ENCODE measurements around the gene XIAP. TPM values are rescaled to one million over a fixed set of nuclear protein-coding genes. Genes with fewer than 3 reads are reported as not detected.

The XIAP gene
- total RNA-seq, 1 donor from 2014 or later = 53.1 TPM

DNA sequence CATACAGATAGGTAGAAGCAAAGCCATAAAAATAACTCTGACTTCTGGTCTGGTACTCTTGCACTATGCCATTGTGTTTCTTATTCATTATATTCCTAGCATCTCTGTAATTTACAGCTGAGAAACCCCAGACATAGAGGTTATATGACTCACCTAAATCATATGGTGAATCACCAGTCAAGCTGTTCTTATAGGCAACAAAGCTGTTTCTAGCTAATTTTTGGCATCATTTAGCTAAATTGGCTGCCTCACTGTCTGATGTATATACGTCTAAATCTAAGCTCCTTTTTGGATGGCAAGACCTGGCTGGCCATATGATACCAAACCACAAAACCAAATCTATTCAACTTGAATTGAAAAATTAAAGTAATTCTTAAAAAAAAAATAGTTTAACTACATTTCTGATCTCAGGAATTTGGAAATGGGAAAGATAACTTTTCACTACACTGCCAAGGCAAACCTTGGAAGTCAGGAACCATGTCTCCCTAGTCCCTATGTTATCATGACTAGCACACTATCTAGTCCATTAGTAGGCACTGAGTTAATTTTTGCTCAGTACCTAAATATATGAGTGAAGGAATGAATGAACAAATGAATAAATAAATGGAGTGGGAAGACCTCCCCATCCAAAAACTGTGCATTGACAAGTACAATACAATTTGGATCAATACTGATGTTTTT, 60.4 kb downstream of the XIAP start:
- no peak overlapping the region for H3K9ac ChIP-seq (ENCODE audit: low read length)
- no peaks in the 10 kb centered on the region for H3K27me3 ChIP-seq (ENCODE audit: insufficient read depth, low read length)
- H3K4me2 ChIP-seq (ENCODE audit: low read length) = peak overlapping the region; percentile 11
- no peaks in the 10 kb centered on the region for H3K9me3 ChIP-seq (ENCODE audit: insufficient read depth, low read depth, low read length)
- no peak overlapping the region for H3K4me3 Mint-ChIP-seq (ENCODE audit: unreplicated experiment)
- no peaks in the 10 kb centered on the region for H3K9me3 Mint-ChIP-seq (ENCODE audit: unreplicated experiment)
- H3K27me3 Mint-ChIP-seq (ENCODE audit: low read depth, unreplicated experiment) = no peaks in the 10 kb centered on the region
- DNase-seq (ENCODE audit: low read depth) = peak; percentile 91
- TF ChIP-seq EZH2 (IDR thresholded peaks at IDR 0.05; ENCODE audit: insufficient read depth, low read length) (no peak), CTCF (IDR thresholded peaks at IDR 0.05; ENCODE audit: insufficient read depth, low read depth, low read length) (no peak)
- H3K36me3 ChIP-seq (ENCODE audit: insufficient read depth, low read length) = no peaks in the 10 kb centered on the region
- H3K4me3 ChIP-seq (ENCODE audit: insufficient read depth, low read depth, low read length) = no peak overlapping the region
- peak; percentile 100 for FAIRE-seq
- no peaks in the 10 kb centered on the region for H3K4me1 Mint-ChIP-seq (ENCODE audit: low read depth, unreplicated experiment)
- H3K36me3 Mint-ChIP-seq (ENCODE audit: low read depth, unreplicated experiment) = no peaks in the 10 kb centered on the region
- no peaks in the 10 kb centered on the region for H4K20me1 ChIP-seq (ENCODE audit: insufficient read depth, low read length)
- H3K4me1 ChIP-seq (ENCODE audit: insufficient read depth, low read length) = peaks cover 4% of the 10 kb centered on the region
- H3K27ac ChIP-seq (ENCODE audit: low read depth, low read length) = peak overlapping the region; percentile 65
- H3K79me2 ChIP-seq (ENCODE audit: insufficient read depth, low read length) = no peaks in the 10 kb centered on the region
- peak overlapping the region; percentile 72 for H3K27ac Mint-ChIP-seq (ENCODE audit: unreplicated experiment)
- no peak overlapping the region for H2AFZ ChIP-seq (ENCODE audit: low read depth, low read length)

- H3K4me1 ChIP-seq (ENCODE audit: insufficient read depth, low read length) = peaks cover 4% of the 10 kb centered on the region
These were observed 63.4 kb downstream of the XIAP start for GRCh38 chrX:123923211-123923610.

More at GRCh38 chrX:123923211-123923610, 63.4 kb downstream of the XIAP start:
- Mint-ChIP-seq H3K4me1 (ENCODE audit: low read depth, unreplicated experiment) (no peaks in the 10 kb centered on the region), H3K9me3 (ENCODE audit: unreplicated experiment) (no peaks in the 10 kb centered on the region), H3K36me3 (ENCODE audit: low read depth, unreplicated experiment) (no peaks in the 10 kb centered on the region), H3K27me3 (ENCODE audit: low read depth, unreplicated experiment) (no peaks in the 10 kb centered on the region), H3K27ac (ENCODE audit: unreplicated experiment) (no peak overlapping the region), H3K4me3 (ENCODE audit: unreplicated experiment) (no peak overlapping the region)
- Histone ChIP-seq H4K20me1 (ENCODE audit: insufficient read depth, low read length) (no peaks in the 10 kb centered on the region), H3K9ac (ENCODE audit: low read length) (no peak overlapping the region), H3K9me3 (ENCODE audit: insufficient read depth, low read depth, low read length) (no peaks in the 10 kb centered on the region), H3K79me2 (ENCODE audit: insufficient read depth, low read length) (no peaks in the 10 kb centered on the region), H3K4me2 (ENCODE audit: low read length) (no peak overlapping the region), H3K27me3 (ENCODE audit: insufficient read depth, low read length) (no peaks in the 10 kb centered on the region), H3K27ac (ENCODE audit: low read depth, low read length) (no peak overlapping the region), H2AFZ (ENCODE audit: low read depth, low read length) (no peak overlapping the region), H3K4me3 (ENCODE audit: insufficient read depth, low read depth, low read length) (no peak overlapping the region), H3K36me3 (ENCODE audit: insufficient read depth, low read length) (no peaks in the 10 kb centered on the region)
- FAIRE-seq = no peak
- TF ChIP-seq EZH2 (IDR thresholded peaks at IDR 0.05; ENCODE audit: insufficient read depth, low read length) (no peak), CTCF (IDR thresholded peaks at IDR 0.05; ENCODE audit: insufficient read depth, low read depth, low read length) (no peak)
- no peak for DNase-seq (ENCODE audit: low read depth)

Measured in astrocyte (in vitro differentiated cells and primary cell).